NT2/D1 (cell line): Measurements from ENCODE around the gene WIZ.
A peak's percentile ranks its signal among the peaks of the same experiment; 100 is the strongest.

ENCODE experiments used
- DNase-seq: peaks from one replicate; pipeline ENCODE4 v3.0.0-alpha.2; 2011; ENCODE audit warnings: low read depth, low spot score
- H3K27me3 ChIP-seq: 2 replicates; pipeline ENCODE4 v1.6.0; 2011; ENCODE audit warnings: mild to moderate bottlenecking; ENCODE audit not compliant: insufficient read length, insufficient read depth
- H3K36me3 ChIP-seq: 2 replicates; pipeline ENCODE4 v1.6.1; 2011; ENCODE audit warnings: mild to moderate bottlenecking, low read length, mixed read lengths; ENCODE audit not compliant: insufficient read depth, insufficient read length
- H3K4me1 ChIP-seq: 2 replicates; pipeline ENCODE4 v1.5.1; 2011; ENCODE audit not compliant: insufficient read depth, insufficient read length
- H3K4me3 ChIP-seq: 2 replicates; pipeline ENCODE4 v1.5.1; 2011; ENCODE audit warnings: low read depth; ENCODE audit not compliant: insufficient read length
- H3K9ac ChIP-seq: 2 replicates; pipeline ENCODE4 v1.6.0; 2011; ENCODE audit warnings: low read depth; ENCODE audit not compliant: insufficient read length
- H3K9me3 ChIP-seq: 2 replicates; pipeline ENCODE4 v1.5.1; 2011; ENCODE audit warnings: mild to moderate bottlenecking, low read length; ENCODE audit not compliant: insufficient read depth
- SUZ12 ChIP-seq: IDR thresholded peaks from 2 replicates; pipeline ENCODE4 v1.6.1; 2011; ENCODE audit not compliant: insufficient read length, insufficient read depth; ENCODE audit errors: extremely low read depth
- YY1 ChIP-seq: IDR thresholded peaks from 2 replicates; pipeline ENCODE4 v1.6.1; 2011; ENCODE audit not compliant: insufficient read length, insufficient read depth
- ZNF274 ChIP-seq: IDR thresholded peaks from 2 replicates; pipeline ENCODE4 v1.6.1; 2011; ENCODE audit warnings: mild to moderate bottlenecking, low read depth, low read length

Gene WIZ

GRCh38 chr19:15403151-15403531 is 46.6 kb downstream of the WIZ start:
- H3K9ac ChIP-seq: no peak overlapping the region
- no peaks in the 10 kb centered on the region for H3K9me3 ChIP-seq
- no peak for DNase-seq
- TF ChIP-seq SUZ12: no peak
- no peak for TF ChIP-seq YY1
- no peak for TF ChIP-seq ZNF274
- peaks cover 28% of the 10 kb centered on the region for H3K4me1 ChIP-seq
- H3K4me3 ChIP-seq: no peak overlapping the region
- no peaks in the 10 kb centered on the region for H3K27me3 ChIP-seq
- peaks cover 84% of the 10 kb centered on the region for H3K36me3 ChIP-seq

GRCh38 chr19:15402411-15403150 is 47.2 kb downstream of the WIZ start:
- H3K36me3 ChIP-seq: peaks cover 85% of the 10 kb centered on the region
- peaks cover 28% of the 10 kb centered on the region for H3K4me1 ChIP-seq
- DNase-seq: no peak
- H3K27me3 ChIP-seq: no peaks in the 10 kb centered on the region
- H3K9me3 ChIP-seq: no peaks in the 10 kb centered on the region
- TF ChIP-seq ZNF274 (no peak), YY1 (no peak), SUZ12 (no peak)
- peak overlapping the region; percentile 59 for H3K9ac ChIP-seq
- peak overlapping the region; percentile 9 for H3K4me3 ChIP-seq

- DNase-seq: no peak
- no peak for TF ChIP-seq ZNF274
- no peak for TF ChIP-seq YY1
- TF ChIP-seq SUZ12: no peak
- Histone ChIP-seq H3K9ac (no peak overlapping the region), H3K36me3 (peaks cover 91% of the 10 kb centered on the region), H3K4me3 (no peak overlapping the region), H3K27me3 (no peaks in the 10 kb centered on the region), H3K4me1 (peaks cover 28% of the 10 kb centered on the region), H3K9me3 (no peaks in the 10 kb centered on the region)
Observed at GRCh38 chr19:15401397-15401710, 48.4 kb downstream of the WIZ start.

- peaks cover 93% of the 10 kb centered on the region for H3K36me3 ChIP-seq
- TF ChIP-seq SUZ12 (no peak), ZNF274 (no peak), YY1 (no peak)
- no peaks in the 10 kb centered on the region for H3K9me3 ChIP-seq
- no peak overlapping the region for H3K9ac ChIP-seq
- DNase-seq: no peak
- H3K4me3 ChIP-seq: no peak overlapping the region
- H3K27me3 ChIP-seq: no peaks in the 10 kb centered on the region
- H3K4me1 ChIP-seq: peaks cover 28% of the 10 kb centered on the region
Observed at GRCh38 chr19:15400521-15401396, 49.0 kb downstream of the WIZ start.

GRCh38 chr19:15399635-15400034 is 50.1 kb downstream of the WIZ start:
- no peak overlapping the region for H3K4me3 ChIP-seq
- no peaks in the 10 kb centered on the region for H3K27me3 ChIP-seq
- no peaks in the 10 kb centered on the region for H3K9me3 ChIP-seq
- peaks cover 25% of the 10 kb centered on the region for H3K4me1 ChIP-seq
- no peak for DNase-seq
- peaks cover 95% of the 10 kb centered on the region for H3K36me3 ChIP-seq
- H3K9ac ChIP-seq: no peak overlapping the region
- TF ChIP-seq YY1 (no peak), ZNF274 (no peak), SUZ12 (no peak)

DNA sequence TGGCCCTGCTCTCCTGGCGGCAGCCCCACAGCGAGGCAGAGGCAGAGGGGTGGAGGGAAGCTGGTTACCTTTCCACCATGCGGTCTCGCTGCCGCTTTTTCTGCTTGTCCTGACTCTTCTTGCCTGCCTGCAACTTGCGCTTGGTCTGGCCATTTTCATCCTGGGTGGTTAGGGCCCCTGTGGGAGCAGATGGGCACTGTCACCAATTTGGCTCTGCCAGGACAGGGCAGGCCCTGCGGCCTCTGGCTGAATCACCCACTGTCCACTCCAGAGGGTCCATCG is 50.6 kb downstream of the WIZ start:
- H3K9me3 ChIP-seq: no peaks in the 10 kb centered on the region
- no peak overlapping the region for H3K9ac ChIP-seq
- H3K4me1 ChIP-seq: peaks cover 25% of the 10 kb centered on the region
- peaks cover 95% of the 10 kb centered on the region for H3K36me3 ChIP-seq
- H3K4me3 ChIP-seq: no peak overlapping the region
- TF ChIP-seq SUZ12: no peak
- no peak for TF ChIP-seq YY1
- no peak for TF ChIP-seq ZNF274
- H3K27me3 ChIP-seq: no peaks in the 10 kb centered on the region
- no peak for DNase-seq

DNA sequence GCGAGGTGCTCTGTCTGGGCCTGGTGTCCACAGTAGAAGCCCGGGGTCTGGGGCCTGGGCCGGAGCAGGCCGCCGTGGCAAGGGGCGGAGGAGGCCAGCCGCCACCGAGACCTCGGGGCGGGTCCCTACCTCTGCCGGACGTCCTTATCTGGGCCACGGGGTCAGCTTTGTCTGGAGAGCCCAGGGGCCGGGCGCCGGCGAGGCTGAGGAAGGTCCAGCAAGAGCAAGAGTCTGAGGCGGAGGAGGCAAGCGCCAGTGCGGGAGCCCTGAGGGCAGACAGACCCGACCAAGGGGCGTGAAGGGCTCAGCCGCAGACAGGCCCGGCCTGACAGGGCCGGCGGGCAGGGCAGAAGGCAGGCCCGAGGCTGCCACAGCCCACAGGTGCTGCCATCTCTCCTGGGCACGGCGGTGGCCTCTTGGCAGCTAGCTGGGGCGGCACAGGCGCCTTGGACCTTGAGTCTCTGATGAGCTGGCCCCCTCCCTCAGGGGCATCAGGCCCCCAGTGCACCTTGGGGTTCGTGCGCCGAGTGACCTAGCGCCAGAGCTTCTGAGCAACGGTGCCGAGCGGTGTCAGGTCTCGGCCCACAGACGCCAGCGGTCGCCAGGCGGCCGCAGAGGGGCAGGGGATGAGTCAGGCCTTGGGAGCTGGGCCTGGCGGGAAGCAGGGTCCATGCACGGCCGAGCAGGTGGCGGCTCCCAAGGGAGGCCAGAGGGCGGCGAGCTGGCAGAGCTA is 51.1 kb downstream of the WIZ start:
- TF ChIP-seq YY1 (no peak), ZNF274 (no peak), SUZ12 (no peak)
- peaks cover 25% of the 10 kb centered on the region for H3K4me1 ChIP-seq
- H3K9me3 ChIP-seq: no peaks in the 10 kb centered on the region
- no peak overlapping the region for H3K4me3 ChIP-seq
- H3K36me3 ChIP-seq: peaks cover 95% of the 10 kb centered on the region
- DNase-seq: no peak
- H3K27me3 ChIP-seq: no peaks in the 10 kb centered on the region
- no peak overlapping the region for H3K9ac ChIP-seq
